K562 (cell line): ENCODE results near the gene TMEM116. TPM values are rescaled to one million over a fixed set of nuclear protein-coding genes. Genes with fewer than 3 reads are reported as not detected.

Experiments used
- ATAC-seq: fragments of 200-7000 bp; cut with Tn5 transposase; 3 replicates; pipeline ENCODE4 v1.9.1; 2020; ENCODE audit warnings: moderate library complexity
- BruUV-seq: library from RNA; stranded (reverse); fragments of 400-500 nt; replicated peaks from 2 replicates; lab custom pipeline; 2021; lab: Mats Ljungman, UMichigan
- CTCF ChIA-PET: fragments of 300-600 bp; formaldehyde crosslinking; extraction: SDS; loops from one replicate; lab custom pipeline; 2021; ENCODE audit warnings: low intra/inter-chr PET ratio; lab: Yijun Ruan, JAX
- POLR2A ChIA-PET: fragments of 300-600, 350-650 bp; sonication (Branson Sonifier 250); formaldehyde crosslinking; extraction: SDS; loops from one replicate; lab custom pipeline; 2021; ENCODE audit warnings: antibody characterized with exemption, inconsistent platforms; lab: Yijun Ruan, JAX
- DNase-seq, 4 experiments: peaks; one replicate each; pipeline versions ENCODE4 v3.0.0 to v3.0.0-alpha.2; 2011 to 2018; ENCODE audit warnings: low spot score in 3 of 4, mixed read lengths in 3 of 4; ENCODE audit errors: extremely low read depth in 1 of 4
- FAIRE-seq: peaks from 2 replicates; lab custom pipeline; 2011; peaks lifted over from hg19 to GRCh38; lab: Jason Lieb, UNC
- H2AFZ ChIP-seq: 2 replicates; pipeline ENCODE4 v1.6.0; 2011; ENCODE audit warnings: low read depth, low read length, control low read depth, inconsistent platforms
- H3K27ac ChIP-seq: fragments of 200-600 bp; 3 replicates; pipeline ENCODE4 v1.8.0; 2011; ENCODE audit warnings: low read depth, mild to moderate bottlenecking, control low read depth, inconsistent platforms, low read length, moderate library complexity, mixed read lengths; ENCODE audit errors: extremely low read depth
- H3K27me3 ChIP-seq, 2 experiments: fragments of 300-600 bp in 1 of 2; 2 replicates in 1 of 2; 3 replicates in 1 of 2; pipeline versions ENCODE4 v1.6.0 to v1.8.0; 2011; ENCODE audit warnings: inconsistent platforms in 2 of 2, low read length in 2 of 2, mild to moderate bottlenecking in 1 of 2, mixed read lengths in 1 of 2, moderate library complexity in 1 of 2; ENCODE audit not compliant: control insufficient read depth in 2 of 2, insufficient read depth in 2 of 2
- H3K36me3 ChIP-seq: fragments of 300-600 bp; 3 replicates; pipeline ENCODE4 v1.8.0; 2011; ENCODE audit warnings: mild to moderate bottlenecking, low read length, inconsistent platforms; ENCODE audit not compliant: control insufficient read depth, insufficient read depth
- H3K4me1 ChIP-seq, 2 experiments: fragments of 200-600 bp in 1 of 2; replicated peaks in 1 of 2; 2 replicates in 1 of 2; 3 replicates in 1 of 2; pipeline versions ENCODE4 v1.5.1 to v1.8.0; 2011; ENCODE audit warnings: inconsistent platforms in 2 of 2, low read length in 2 of 2, mild to moderate bottlenecking in 1 of 2, mixed read lengths in 1 of 2, moderate library complexity in 1 of 2; ENCODE audit not compliant: control insufficient read depth in 2 of 2, insufficient read depth in 2 of 2
- H3K4me2 ChIP-seq: 2 replicates; pipeline ENCODE4 v1.6.1; 2011; ENCODE audit warnings: low read length, control low read depth, inconsistent platforms, mixed read lengths; ENCODE audit not compliant: insufficient read depth
- H3K4me3 ChIP-seq: fragments of 200-600 bp; sonication (generic), shearing (Covaris generic); 2 replicates; pipeline ENCODE4 v1.5.1; 2016; ENCODE audit warnings: control low read depth, inconsistent platforms
- H3K79me2 ChIP-seq: fragments of 200-600 bp; 3 replicates; pipeline ENCODE4 v1.8.0; 2011; ENCODE audit warnings: low read length, inconsistent platforms; ENCODE audit not compliant: control insufficient read depth, insufficient read depth
- H3K9ac ChIP-seq, 2 experiments: 2 replicates each; pipeline versions ENCODE4 v1.6.0 to v1.6.1; 2011; ENCODE audit warnings: low read depth in 2 of 2, low read length in 2 of 2, control low read depth in 1 of 2, inconsistent platforms in 1 of 2, mild to moderate bottlenecking in 1 of 2, mixed read lengths in 1 of 2; ENCODE audit not compliant: insufficient read depth in 1 of 2
- H3K9me1 ChIP-seq: one replicate; pipeline ENCODE4 v1.6.0; 2011; ENCODE audit warnings: inconsistent platforms, mild to moderate bottlenecking, low read length, moderate library complexity; ENCODE audit not compliant: control insufficient read depth, insufficient read depth
- H3K9me3 ChIP-seq: replicated peaks from 2 replicates; pipeline ENCODE4 v1.5.1; 2011; ENCODE audit warnings: low read depth, low read length, inconsistent platforms; ENCODE audit not compliant: control insufficient read depth, insufficient read depth
- H4K20me1 ChIP-seq: replicated peaks from 2 replicates; pipeline ENCODE4 v1.6.1; 2011; ENCODE audit warnings: low read length, inconsistent platforms, mixed read lengths; ENCODE audit not compliant: control insufficient read depth, insufficient read depth
- ARID1B ChIP-seq: fragments of 450-650 bp; IDR thresholded peaks from 2 replicates; pipeline ENCODE4 v1.6.1; 2016; ENCODE audit warnings: antibody characterized with exemption, mild to moderate bottlenecking, inconsistent platforms
- BRF1 ChIP-seq: IDR thresholded peaks from 3 replicates; pipeline ENCODE4 v1.6.1; 2011; ENCODE audit warnings: borderline replicate concordance, mild to moderate bottlenecking; ENCODE audit not compliant: insufficient read length; ENCODE audit errors: extremely low read depth
- CEBPB ChIP-seq: fragments of 450-650 bp; IDR thresholded peaks from 2 replicates; pipeline ENCODE4 v1.6.1; 2016; ENCODE audit warnings: missing genetic modification characterization, missing compliant biosample characterization
- CREB5 ChIP-seq: fragments of 250-450 bp; sonication (Bioruptor Pico); IDR thresholded peaks from 2 replicates; pipeline ENCODE4 v1.5.0; 2020; ENCODE audit warnings: mild to moderate bottlenecking
- E4F1 ChIP-seq: fragments of 250-450 bp; sonication (Bioruptor Pico); IDR thresholded peaks from 2 replicates; pipeline ENCODE4 v1.5.0; 2021; ENCODE audit warnings: mild to moderate bottlenecking, borderline replicate concordance
- EWSR1 ChIP-seq: fragments of 450-650 bp; IDR thresholded peaks from 2 replicates; pipeline ENCODE4 v1.6.1; 2018; ENCODE audit warnings: borderline replicate concordance, mild to moderate bottlenecking, low read depth, moderate library complexity; ENCODE audit not compliant: partially characterized antibody
- HNRNPUL1 ChIP-seq: fragments of 200-400 bp; formaldehyde crosslinking; IDR thresholded peaks from 2 replicates; pipeline ENCODE4 v1.6.1; 2017; ENCODE audit warnings: low read length
- MEF2A ChIP-seq: IDR thresholded peaks from 2 replicates; pipeline ENCODE4 v1.6.1; 2011; ENCODE audit warnings: low read depth, mild to moderate bottlenecking, low read length, moderate library complexity; ENCODE audit not compliant: control insufficient read depth
- NCOA1 ChIP-seq: fragments of 450-650 bp; IDR thresholded peaks from 2 replicates; pipeline ENCODE4 v1.6.1; 2016; ENCODE audit warnings: low read depth
- PRMT5 ChIP-seq: sonication (generic); formaldehyde crosslinking; IDR thresholded peaks from 2 replicates; pipeline ENCODE4 v1.5.0; 2020; ENCODE audit warnings: missing genetic modification reagents
- PTTG1 ChIP-seq: fragments of 450-650 bp; IDR thresholded peaks from 2 replicates; pipeline ENCODE4 v1.6.1; 2016; ENCODE audit warnings: low read depth, mild to moderate bottlenecking, missing genetic modification characterization, missing compliant biosample characterization
- RBM17 ChIP-seq: fragments of 200-400 bp; formaldehyde crosslinking; IDR thresholded peaks from 2 replicates; pipeline ENCODE4 v1.6.1; 2017; ENCODE audit warnings: low read depth, mild to moderate bottlenecking, low read length, borderline replicate concordance
- SP1 ChIP-seq: sonication (generic); formaldehyde crosslinking; IDR thresholded peaks from 2 replicates; pipeline ENCODE4 v1.8.1; 2022; ENCODE audit warnings: mild to moderate bottlenecking, missing genetic modification reagents
- TOE1 ChIP-seq, 2 experiments: fragments of 450-650 bp in 1 of 2; sonication (generic) in 1 of 2; formaldehyde crosslinking in 1 of 2; IDR thresholded peaks; 2 replicates each; pipeline versions ENCODE4 v1.7.1 to v1.8.0; 2016 to 2022; ENCODE audit warnings: borderline replicate concordance in 2 of 2, mild to moderate bottlenecking in 2 of 2, antibody characterized with exemption in 1 of 2, inconsistent platforms in 1 of 2, low read depth in 1 of 2, missing genetic modification reagents in 1 of 2, moderate library complexity in 1 of 2
- TRIM24 ChIP-seq, 2 experiments: fragments of 450-650 bp; IDR thresholded peaks; 2 replicates each; pipeline ENCODE4 v1.6.1; 2016
- WHSC1 ChIP-seq: IDR thresholded peaks from one replicate; pipeline ENCODE4 v1.6.1; 2012; ENCODE audit warnings: low read length, control low read depth, inconsistent platforms
- ZFPM2 ChIP-seq: fragments of 250-450 bp; sonication (Bioruptor Pico); IDR thresholded peaks from 2 replicates; pipeline ENCODE4 v1.5.1; 2022; ENCODE audit warnings: mild to moderate bottlenecking
- ZNF740 ChIP-seq, 3 experiments: fragments of 200-800 bp in 1 of 3; sonication (Bioruptor generic) in 1 of 3; sonication (generic) in 1 of 3; formaldehyde crosslinking in 1 of 3; IDR thresholded peaks; 2 replicates each; pipeline versions ENCODE4 v1.6.1 to v1.8.0; 2016 to 2022; ENCODE audit warnings: mild to moderate bottlenecking in 2 of 3, missing compliant biosample characterization in 2 of 3, missing genetic modification characterization in 2 of 3, missing genetic modification reagents in 1 of 3
- ZSCAN32 ChIP-seq: fragments of 450-650 bp; formaldehyde crosslinking; IDR thresholded peaks from 2 replicates; pipeline ENCODE4 v1.4.0; 2020; ENCODE audit warnings: mild to moderate bottlenecking, moderate library complexity
- WGBS: fragments of 100-300 bp; shearing (Covaris generic); methylation state at CpG from one replicate; pipeline ENCODE4 v1.1.6; 2016; ENCODE audit warnings: low coverage, mixed read lengths; ENCODE audit not compliant: insufficient coverage; ENCODE audit errors: missing lambda C conversion rate; 5-methylcytosine and 5-hydroxymethylcytosine counted together
- in situ Hi-C: fragments of 300-500 bp; cut with MboI; formaldehyde crosslinking; loops from 4 replicates; pipeline ENCODE4 v1.15.0; 2018; ENCODE audit warnings: inconsistent platforms, mixed read lengths
- intact Hi-C: fragments of 100-400 bp; cut with micrococcal nuclease; formaldehyde crosslinking; loops from 2 replicates; pipeline ENCODE4 v1.14.2; 2022
- polyA plus RNA-seq, 8 experiments: library from polyadenylated mRNA; depleted of rRNA in 4 of 8; stranded (reverse) in 5 of 8; unstranded in 3 of 8; fragments of >200 nt; fragmentation: Nextera tagmentation in 2 of 8; fragmentation: Illumina TruSeq in 1 of 8; extraction: Ambion mirVana in 2 of 8; extraction: Trizol in 1 of 8; gene quantifications; 2 replicates each; pipeline versions ENCODE4 v1.2.1 to v1.2.3, GENCODE V29; 2011 to 2014; ENCODE audit warnings: inconsistent platforms in 1 of 8, missing spikeins in 1 of 8
- total RNA-seq, 7 experiments: library from RNA; depleted of rRNA in 6 of 7; stranded (reverse); fragments of >200 nt in 6 of 7; fragmentation: Illumina TruSeq in 2 of 7; extraction: Trizol in 2 of 7; gene quantifications; 2 replicates each; pipeline versions ENCODE4 v1.2.1 to v1.2.3, GENCODE V29; 2011 to 2021; ENCODE audit warnings: low replicate concordance in 1 of 7

TMEM116 gene
- total and polyA plus RNA-seq, 9 of the 15 experiments (the other 6 are each of a cell fraction or from before 2014, with no cell fraction given) = 5.2 to 78.6 (median 13.9) TPM

- DNase-seq = no peak
- CTCF ChIA-PET = no interaction called here
- TF ChIP-seq PRMT5 = no peak
- no peak for TF ChIP-seq WHSC1
- no peak for TF ChIP-seq ZSCAN32
- TF ChIP-seq SP1 (CRISPR knock-in tag) = no peak
- peak; percentile 33 to 37; a peak in 2 of 4 replicates for TF ChIP-seq TRIM24 (IDR thresholded peaks at IDR 0.05)
- no peak for TF ChIP-seq ARID1B
- TF ChIP-seq PTTG1 (tag) = peak; percentile 36; the same call in 1 of the 2 replicates
- TF ChIP-seq MEF2A = no peak
- no peak for TF ChIP-seq TOE1 (IDR thresholded peaks at IDR 0.05; ENCODE audit: borderline replicate concordance)
- no peak for TF ChIP-seq TOE1 (CRISPR knock-in tag; IDR thresholded peaks at IDR 0.05; ENCODE audit: borderline replicate concordance, low read depth)
- TF ChIP-seq E4F1 (CRISPR knock-in tag) = no peak
- TF ChIP-seq ZFPM2 (CRISPR knock-in tag) = no peak
- no peak for TF ChIP-seq BRF1
- TF ChIP-seq HNRNPUL1 = no peak
- TF ChIP-seq EWSR1 = no peak
- TF ChIP-seq CEBPB = peak; percentile 40
- no peak for TF ChIP-seq NCOA1
- no peak for TF ChIP-seq CREB5 (CRISPR knock-in tag)
- no peak for TF ChIP-seq ZNF740 (CRISPR knock-in tag; IDR thresholded peaks at IDR 0.05)
- TF ChIP-seq ZNF740 (tag; IDR thresholded peaks at IDR 0.05) = no peak
- no peak for TF ChIP-seq RBM17
Observed at GRCh38 chr12:111953455-111953854, 59.5 kb downstream of the TMEM116 start.

More at GRCh38 chr12:111953455-111953854, 59.5 kb downstream of the TMEM116 start:
- ATAC-seq = no peak
- Histone ChIP-seq H3K4me2 (no peak overlapping the region), H3K27ac (no peak overlapping the region), H3K9me3 (peaks cover 8% of the 10 kb centered on the region), H3K4me1 (peaks cover 0 to 5% of the 10 kb centered on the region in 2 experiments; a peak in 2 of 5 replicates), H3K4me3 (no peak overlapping the region), H4K20me1 (no peaks in the 10 kb centered on the region), H2AFZ (no peak overlapping the region), H3K27me3 (no peaks in the 10 kb centered on the region), H3K79me2 (no peaks in the 10 kb centered on the region), H3K9ac (no peak overlapping the region), H3K36me3 (peaks cover 5% of the 10 kb centered on the region; the same call in 1 of the 3 replicates), H3K9me1 (no peaks in the 10 kb centered on the region)
- in situ Hi-C loops = loop anchor here (5.0 kb wide), 1 partner anchor 54 kb away; no protein-coding TSS in a partner anchor
- intact Hi-C loops = no loop called here
- 72% methylated on average over 4 of the region's 4 CpGs for WGBS
- peak; percentile 72 for FAIRE-seq
- POLR2A ChIA-PET = no interaction called here
- BruUV-seq = no TSS peak
